GM12865 (cell line): ENCODE measurements around the gene WIZ.

ENCODE experiments used
- DNase-seq: peaks from one replicate; pipeline ENCODE4 v3.0.0; 2010; ENCODE audit warnings: low read depth
- H3K4me3 ChIP-seq: 2 replicates; pipeline ENCODE4 v1.5.1; 2011; ENCODE audit warnings: mild to moderate bottlenecking, low read depth, low read length, control low read depth
- CTCF ChIP-seq: IDR thresholded peaks from 2 replicates; pipeline ENCODE4 v1.5.1; 2011; ENCODE audit warnings: low read length, control low read depth, low read depth, inconsistent platforms; ENCODE audit not compliant: insufficient read depth; ENCODE audit errors: missing control alignments

Gene WIZ

GRCh38 chr19:15422296-15423075 is 27.3 kb downstream of the WIZ start:
- no peak for TF ChIP-seq CTCF
- no peak for DNase-seq
- H3K4me3 ChIP-seq = no peak overlapping the region

DNA sequence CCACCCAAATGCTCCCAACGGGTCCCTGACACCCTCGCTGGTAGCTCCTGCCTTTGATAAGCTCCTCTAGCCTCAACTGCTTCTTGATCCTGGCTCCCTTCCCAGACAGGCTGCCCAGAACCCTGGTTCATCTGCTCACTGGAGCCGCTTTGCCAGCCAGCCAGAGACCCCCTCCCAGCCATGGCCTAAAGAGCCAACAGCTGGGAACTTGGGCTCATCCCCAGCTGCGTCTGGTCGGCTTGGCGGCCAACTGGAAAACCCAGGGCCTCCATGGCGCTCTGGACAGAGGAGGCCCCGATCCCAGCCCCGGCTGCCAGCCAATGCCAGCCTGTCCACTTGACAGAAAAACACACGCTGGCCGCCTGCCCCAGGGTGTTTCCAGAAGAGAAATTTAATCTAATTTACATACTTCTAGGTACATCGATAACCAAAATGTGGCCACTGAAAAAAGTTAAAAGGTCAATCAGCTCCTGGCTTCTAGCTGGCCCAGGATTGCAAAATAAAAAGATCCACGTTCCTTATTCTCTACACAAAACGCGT is 28.0 kb downstream of the WIZ start:
- TF ChIP-seq CTCF = no peak
- no peak for DNase-seq
- H3K4me3 ChIP-seq = no peak overlapping the region

DNA sequence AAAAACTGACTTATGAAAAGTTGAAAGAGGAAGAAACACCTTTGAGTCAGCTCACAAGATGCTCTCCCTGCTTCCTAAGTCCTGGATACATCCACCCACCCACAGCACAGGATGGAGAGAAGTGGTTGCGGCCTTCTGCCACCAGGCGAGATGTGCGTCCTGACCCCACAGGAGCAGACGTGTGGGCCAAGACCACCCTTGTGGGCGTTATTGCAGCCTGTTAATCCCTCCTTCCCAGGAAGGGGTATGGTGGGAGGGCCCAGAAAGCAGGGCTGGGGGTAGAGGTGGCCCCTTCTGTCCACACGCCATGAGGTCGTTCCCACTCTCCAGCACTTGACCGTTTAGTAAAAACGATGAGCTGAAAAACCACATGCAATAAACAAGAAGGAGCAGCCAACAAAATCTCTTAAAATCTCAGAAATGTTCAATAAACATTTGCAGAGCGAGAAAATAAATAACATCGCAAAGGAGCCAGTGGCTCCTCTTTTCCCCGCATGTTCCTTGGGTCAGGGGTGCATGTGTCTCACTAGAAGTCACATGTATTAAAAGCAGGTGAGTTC is 28.5 kb downstream of the WIZ start:
- TF ChIP-seq CTCF = no peak
- no peak for DNase-seq

GRCh38 chr19:15419413-15420025 is 30.2 kb downstream of the WIZ start:
- no peak for DNase-seq
- peak overlapping the region; percentile 38 for H3K4me3 ChIP-seq
- TF ChIP-seq CTCF = no peak

More for the DNA sequence above, 28.5 kb downstream of the WIZ start:
- H3K4me3 ChIP-seq = no peak overlapping the region

DNA sequence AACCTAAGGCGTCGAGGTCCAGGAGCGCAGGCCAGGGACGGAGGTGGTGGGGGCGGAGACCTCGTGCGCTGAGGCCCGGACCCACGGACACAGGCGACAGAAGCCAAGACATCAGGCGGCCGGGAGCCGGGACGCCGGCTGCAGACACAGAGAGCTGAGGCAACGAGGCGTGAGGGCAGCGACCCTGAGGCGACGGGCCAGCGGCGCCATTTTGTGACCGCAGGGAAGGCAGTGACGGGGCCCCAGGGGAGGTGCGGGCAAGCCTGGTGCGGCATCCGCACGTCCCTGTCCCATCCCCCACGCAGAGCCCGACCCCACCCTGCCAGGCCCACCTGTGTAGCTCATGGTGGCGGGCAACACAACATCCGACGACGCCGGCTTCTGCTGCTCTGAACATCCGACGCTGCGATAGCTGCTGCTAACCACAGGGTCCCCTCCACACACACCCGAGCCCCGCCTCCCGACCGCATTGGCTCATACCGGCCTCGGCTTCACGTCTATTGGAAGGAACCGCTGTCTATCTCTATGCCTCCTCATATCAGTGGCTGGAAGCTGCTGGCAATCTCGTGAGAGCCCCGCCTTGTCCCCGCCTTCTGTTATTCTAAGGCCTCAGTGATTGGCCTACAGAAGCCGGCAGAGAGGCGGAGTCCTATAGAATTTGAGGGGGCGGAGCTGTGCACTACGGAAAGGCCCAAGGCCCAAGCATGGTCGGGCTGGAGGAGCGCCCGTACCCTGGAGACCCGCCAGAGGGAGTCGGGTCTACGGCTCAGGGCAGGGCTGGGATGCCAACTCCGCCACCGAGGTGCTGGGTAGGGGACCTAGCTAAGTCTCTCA is 31.0 kb downstream of the WIZ start, which contains the start of gene AKAP8L:
Gene AKAP8L (minus strand): TSS at position 410 of the 834 bp plus-strand sequence. CDS start 65 bp downstream, at position 345.
- peak within 1 kb of the TSS; percentile 96 for H3K4me3 ChIP-seq
- DNase-seq = peak; percentile 100
- peak; percentile 89 for TF ChIP-seq CTCF

DNA sequence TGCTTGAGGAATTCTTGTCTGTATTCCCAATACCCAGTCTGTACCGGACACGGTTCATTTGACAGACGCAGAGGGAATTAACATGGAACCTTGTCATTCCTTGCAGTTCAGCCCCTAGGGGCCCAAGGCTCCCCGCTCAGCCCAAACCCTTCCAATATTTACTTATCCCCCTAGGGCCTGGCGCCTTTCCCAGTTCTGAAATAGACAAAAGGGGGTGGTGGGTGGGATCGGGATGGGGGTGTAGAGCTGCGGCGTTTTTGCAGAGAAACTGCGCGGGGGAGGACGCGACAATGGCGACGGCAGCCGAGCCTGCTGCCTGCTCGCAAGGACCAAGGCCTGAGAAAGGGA is 31.6 kb downstream of the WIZ start:
- no peak for DNase-seq
- TF ChIP-seq CTCF = no peak
- H3K4me3 ChIP-seq = peak overlapping the region; percentile 96
